ENCODE measurements around the gene UGT1A10.
A peak's percentile ranks its signal among the peaks of the same experiment; 100 is the strongest.

The UGT1A10 gene

GRCh38 chr2:233766416-233766815, 130.2 kb downstream of the UGT1A10 start:
- Mint-ChIP-seq H3K9me3 (peaks cover 0 to 2% of the 10 kb centered on the region in 2 donors), H3K36me3 (ENCODE audit: insufficient read depth) (no peaks in the 10 kb centered on the region), H3K4me1 (ENCODE audit: low read depth in 2 of 2) (no peaks in the 10 kb centered on the region), H3K27ac (no peak overlapping the region), H3K27me3 (peaks cover 54 to 61% of the 10 kb centered on the region in 2 donors), H3K4me3 (no peak overlapping the region)
- no peak for ATAC-seq (replicated peaks)
- DNase-seq = no peak

GRCh38 chr2:233768076-233768475, 131.8 kb downstream of the UGT1A10 start:
- H3K4me3 Mint-ChIP-seq = no peak overlapping the region
- no peaks in the 10 kb centered on the region for H3K36me3 Mint-ChIP-seq (ENCODE audit: insufficient read depth)
- peaks cover 0 to 2% of the 10 kb centered on the region in 2 donors for H3K9me3 Mint-ChIP-seq
- H3K4me1 Mint-ChIP-seq (ENCODE audit: low read depth in 2 of 2) = no peaks in the 10 kb centered on the region
- H3K27ac Mint-ChIP-seq = no peak overlapping the region
- DNase-seq (no peak), ATAC-seq (replicated peaks) (no peak)
- peaks cover 52 to 58% of the 10 kb centered on the region in 2 donors for H3K27me3 Mint-ChIP-seq

GRCh38 chr2:233769260-233769659, 133.0 kb downstream of the UGT1A10 start:
- ATAC-seq (replicated peaks) (no peak), DNase-seq (no peak)
- Mint-ChIP-seq H3K27me3 (peaks cover 44 to 46% of the 10 kb centered on the region in 2 donors), H3K27ac (no peak overlapping the region), H3K4me3 (no peak overlapping the region), H3K4me1 (ENCODE audit: low read depth in 2 of 2) (no peaks in the 10 kb centered on the region), H3K9me3 (peaks cover 0 to 2% of the 10 kb centered on the region in 2 donors), H3K36me3 (ENCODE audit: insufficient read depth) (no peaks in the 10 kb centered on the region)

GRCh38 chr2:233772153-233772552, 135.9 kb downstream of the UGT1A10 start:
- DNase-seq (no peak), ATAC-seq (replicated peaks) (no peak)
- peaks cover 32 to 51% of the 10 kb centered on the region in 2 donors for H3K27me3 Mint-ChIP-seq
- H3K36me3 Mint-ChIP-seq (ENCODE audit: insufficient read depth) = no peaks in the 10 kb centered on the region
- H3K4me1 Mint-ChIP-seq (ENCODE audit: low read depth in 2 of 2) = no peaks in the 10 kb centered on the region
- no peak overlapping the region for H3K4me3 Mint-ChIP-seq
- H3K9me3 Mint-ChIP-seq = peaks cover 0 to 12% of the 10 kb centered on the region in 2 donors
- H3K27ac Mint-ChIP-seq = no peak overlapping the region

GRCh38 chr2:233772583-233772982, 136.3 kb downstream of the UGT1A10 start:
- ATAC-seq (replicated peaks) (no peak), DNase-seq (no peak)
- no peaks in the 10 kb centered on the region for H3K36me3 Mint-ChIP-seq (ENCODE audit: insufficient read depth)
- no peak overlapping the region for H3K27ac Mint-ChIP-seq
- peaks cover 32 to 52% of the 10 kb centered on the region in 2 donors for H3K27me3 Mint-ChIP-seq
- no peaks in the 10 kb centered on the region for H3K4me1 Mint-ChIP-seq (ENCODE audit: low read depth in 2 of 2)
- peaks cover 0 to 12% of the 10 kb centered on the region in 2 donors for H3K9me3 Mint-ChIP-seq
- H3K4me3 Mint-ChIP-seq = no peak overlapping the region

GRCh38 chr2:233773854-233774253, 137.6 kb downstream of the UGT1A10 start:
- H3K27me3 Mint-ChIP-seq = peaks cover 38 to 58% of the 10 kb centered on the region in 2 donors
- H3K9me3 Mint-ChIP-seq = peaks cover 0 to 12% of the 10 kb centered on the region in 2 donors
- ATAC-seq (replicated peaks) (no peak), DNase-seq (no peak)
- no peak overlapping the region for H3K27ac Mint-ChIP-seq
- H3K36me3 Mint-ChIP-seq (ENCODE audit: insufficient read depth) = no peaks in the 10 kb centered on the region
- H3K4me1 Mint-ChIP-seq (ENCODE audit: low read depth in 2 of 2) = no peaks in the 10 kb centered on the region
- H3K4me3 Mint-ChIP-seq = no peak overlapping the region

- Mint-ChIP-seq H3K4me1 (ENCODE audit: low read depth in 2 of 2) (no peaks in the 10 kb centered on the region), H3K27ac (no peak overlapping the region), H3K27me3 (peaks cover 46 to 65% of the 10 kb centered on the region in 2 donors), H3K36me3 (ENCODE audit: insufficient read depth) (no peaks in the 10 kb centered on the region), H3K9me3 (peaks cover 0 to 12% of the 10 kb centered on the region in 2 donors), H3K4me3 (no peak overlapping the region)
- DNase-seq (no peak), ATAC-seq (replicated peaks) (no peak)
Observed at GRCh38 chr2:233775414-233775813, 139.2 kb downstream of the UGT1A10 start.

- Mint-ChIP-seq H3K4me3 (no peak within 1 kb of the TSS), H3K27ac (no peak within 1 kb of the TSS), H3K4me1 (ENCODE audit: low read depth in 2 of 2) (no peaks in the 10 kb centered on the region), H3K9me3 (peaks cover 0 to 12% of the 10 kb centered on the region in 2 donors), H3K36me3 (ENCODE audit: insufficient read depth) (no peaks in the 10 kb centered on the region), H3K27me3 (peaks cover 52 to 91% of the 10 kb centered on the region in 2 donors)
- no peak for ATAC-seq (replicated peaks)
- DNase-seq = no peak
Observed at GRCh38 chr2:233778030-233778429, 141.8 kb downstream of the UGT1A10 start, which contains the start of gene MROH2A. Gene MROH2A (plus strand): TSS chr2:233778330. CDS start chr2:233779359, 1,029 bp downstream.

GRCh38 chr2:233779722-233780121, 143.5 kb downstream of the UGT1A10 start:
- no peak for DNase-seq
- H3K27ac Mint-ChIP-seq = no peak overlapping the region
- peaks cover 61 to 96% of the 10 kb centered on the region in 2 donors for H3K27me3 Mint-ChIP-seq
- ATAC-seq (replicated peaks) = no peak
- no peaks in the 10 kb centered on the region for H3K4me1 Mint-ChIP-seq (ENCODE audit: low read depth in 2 of 2)
- peaks cover 0 to 12% of the 10 kb centered on the region in 2 donors for H3K9me3 Mint-ChIP-seq
- H3K36me3 Mint-ChIP-seq (ENCODE audit: insufficient read depth) = no peaks in the 10 kb centered on the region
- H3K4me3 Mint-ChIP-seq = no peak overlapping the region

GRCh38 chr2:233780771-233781170, 144.5 kb downstream of the UGT1A10 start:
- DNase-seq = no peak
- peaks cover 0 to 6% of the 10 kb centered on the region in 2 donors for H3K9me3 Mint-ChIP-seq
- H3K27ac Mint-ChIP-seq = no peak overlapping the region
- H3K4me3 Mint-ChIP-seq = no peak overlapping the region
- no peaks in the 10 kb centered on the region for H3K4me1 Mint-ChIP-seq (ENCODE audit: low read depth in 2 of 2)
- no peaks in the 10 kb centered on the region for H3K36me3 Mint-ChIP-seq (ENCODE audit: insufficient read depth)
- peaks cover 63 to 96% of the 10 kb centered on the region in 2 donors for H3K27me3 Mint-ChIP-seq
- ATAC-seq (replicated peaks) = no peak

- Mint-ChIP-seq H3K4me1 (ENCODE audit: low read depth in 2 of 2) (no peaks in the 10 kb centered on the region), H3K9me3 (no peaks in the 10 kb centered on the region), H3K36me3 (ENCODE audit: insufficient read depth) (no peaks in the 10 kb centered on the region), H3K27ac (no peak overlapping the region), H3K27me3 (peaks cover 30 to 72% of the 10 kb centered on the region in 2 donors), H3K4me3 (no peak overlapping the region)
- ATAC-seq (replicated peaks) (no peak), DNase-seq (no peak)
Observed at GRCh38 chr2:233789554-233789953, 153.3 kb downstream of the UGT1A10 start.

- no peaks in the 10 kb centered on the region for H3K4me1 Mint-ChIP-seq (ENCODE audit: low read depth in 2 of 2)
- no peaks in the 10 kb centered on the region for H3K9me3 Mint-ChIP-seq
- peaks cover 17 to 58% of the 10 kb centered on the region in 2 donors for H3K27me3 Mint-ChIP-seq
- DNase-seq (no peak), ATAC-seq (replicated peaks) (no peak)
- H3K4me3 Mint-ChIP-seq = no peak overlapping the region
- H3K36me3 Mint-ChIP-seq (ENCODE audit: insufficient read depth) = no peaks in the 10 kb centered on the region
- H3K27ac Mint-ChIP-seq = no peak overlapping the region
Observed at GRCh38 chr2:233791151-233791882, 155.1 kb downstream of the UGT1A10 start.

GRCh38 chr2:233791883-233792329, 155.7 kb downstream of the UGT1A10 start:
- Mint-ChIP-seq H3K4me1 (ENCODE audit: low read depth in 2 of 2) (no peaks in the 10 kb centered on the region), H3K9me3 (no peaks in the 10 kb centered on the region), H3K27me3 (peaks cover 15 to 54% of the 10 kb centered on the region in 2 donors), H3K4me3 (no peak overlapping the region), H3K36me3 (ENCODE audit: insufficient read depth) (no peaks in the 10 kb centered on the region), H3K27ac (peak overlapping the region in 1 of 2 donors; percentile 23)
- ATAC-seq (replicated peaks) = no peak
- DNase-seq = no peak

- no peak overlapping the region for H3K27ac Mint-ChIP-seq
- DNase-seq = no peak
- no peak for ATAC-seq (replicated peaks)
Observed at GRCh38 chr2:233792720-233793119, 156.5 kb downstream of the UGT1A10 start.

More at GRCh38 chr2:233792720-233793119, 156.5 kb downstream of the UGT1A10 start:
- Mint-ChIP-seq H3K4me1 (ENCODE audit: low read depth in 2 of 2) (no peaks in the 10 kb centered on the region), H3K4me3 (no peak overlapping the region), H3K27me3 (peaks cover 15 to 54% of the 10 kb centered on the region in 2 donors), H3K9me3 (no peaks in the 10 kb centered on the region), H3K36me3 (ENCODE audit: insufficient read depth) (no peaks in the 10 kb centered on the region)

All from effector memory CD8-positive, alpha-beta T cell (primary cell).